Endodermal cell (in vitro differentiated cells): ENCODE measurements around the gene SURF2. TPM values are rescaled to one million over a fixed set of nuclear protein-coding genes. Genes with fewer than 3 reads are reported as not detected.
"Not testable (repeated sequence)": the region's sequence is repeated elsewhere in the genome, so short reads cannot be mapped to it uniquely, and the experiment has no call there.

ENCODE experiments used
- DNase-seq: peaks from one replicate; pipeline ENCODE4 v3.0.0-alpha.2; 2017
- H3K27ac ChIP-seq: 2 replicates; pipeline ENCODE4 v1.5.1; 2013; ENCODE audit warnings: mild to moderate bottlenecking, low read depth, low read length, moderate library complexity
- H3K27me3 ChIP-seq: 2 replicates; pipeline ENCODE4 v1.6.1; 2013; ENCODE audit warnings: mild to moderate bottlenecking, low read length, moderate library complexity; ENCODE audit not compliant: insufficient read depth, control insufficient read depth, poor library complexity, severe bottlenecking
- H3K36me3 ChIP-seq: 2 replicates; pipeline ENCODE4 v1.7.0; 2013; ENCODE audit warnings: mild to moderate bottlenecking, low read length, moderate library complexity; ENCODE audit not compliant: control insufficient read depth, insufficient read depth
- H3K4me1 ChIP-seq: one replicate; pipeline ENCODE4 v1.7.0; 2013; ENCODE audit warnings: low read length; ENCODE audit not compliant: control insufficient read depth, insufficient read depth
- H3K4me3 ChIP-seq: 2 replicates; pipeline ENCODE4 v1.5.1; 2013; ENCODE audit warnings: mild to moderate bottlenecking, low read length, moderate library complexity
- H3K9ac ChIP-seq: 2 replicates; pipeline ENCODE4 v1.6.1; 2013; ENCODE audit warnings: mild to moderate bottlenecking, low read length, moderate library complexity; ENCODE audit not compliant: poor library complexity, severe bottlenecking; ENCODE audit errors: extremely low read depth
- H3K9me3 ChIP-seq: 2 replicates; pipeline ENCODE4 v1.6.1; 2013; ENCODE audit warnings: mild to moderate bottlenecking, low read length, moderate library complexity; ENCODE audit not compliant: control insufficient read depth
- H3K27ac Mint-ChIP-seq: 2 replicates; pipeline ENCODE4 v1.8.0; 2020; ENCODE audit warnings: mixed read lengths
- H3K27me3 Mint-ChIP-seq: 2 replicates; pipeline ENCODE4 v1.8.0; 2021; ENCODE audit warnings: mild to moderate bottlenecking, mixed read lengths; ENCODE audit not compliant: insufficient read depth
- H3K36me3 Mint-ChIP-seq: 2 replicates; pipeline ENCODE4 v1.8.0; 2020; ENCODE audit warnings: low read depth, mixed read lengths
- H3K4me1 Mint-ChIP-seq: 2 replicates; pipeline ENCODE4 v1.8.0; 2020; ENCODE audit warnings: mixed read lengths
- H3K4me3 Mint-ChIP-seq: 2 replicates; pipeline ENCODE4 v1.8.0; 2020; ENCODE audit warnings: mild to moderate bottlenecking, moderate library complexity, mixed read lengths
- H3K9me3 Mint-ChIP-seq: 2 replicates; pipeline ENCODE4 v1.8.0; 2020; ENCODE audit warnings: mild to moderate bottlenecking, mixed read lengths
- CTCF ChIP-seq: fragments of 200-600 bp; sonication (generic); conservative IDR thresholded peaks from 2 replicates; pipeline ENCODE4 v1.5.0; 2021; ENCODE audit warnings: antibody characterized with exemption, mild to moderate bottlenecking
- WGBS, 2 experiments: methylation state at CpG; one replicate each; pipeline versions ENCODE4 v1.1.5 to v1.1.7; 2013; ENCODE audit warnings: missing lambda C conversion rate in 2 of 2, mixed read lengths in 1 of 2; ENCODE audit not compliant: insufficient coverage in 1 of 2, insufficient read length in 1 of 2; 5-methylcytosine and 5-hydroxymethylcytosine counted together
- total RNA-seq, 2 donors: library from RNA; stranded (reverse); fragmentation: NEBNext Ultra II Directional in 1 of 2; extraction: Animal tissue kit (Norgen Biotek cat#: 25700) in 1 of 2; gene quantifications; 2 replicates in 1 of 2; 3 replicates in 1 of 2; pipeline ENCODE4 v1.2.1, GENCODE V29; 2021

SURF2 gene
- total RNA-seq, 2 donors from 2014 or later = 18.0 to 25.9 TPM

GRCh38 chr9:133333566-133333965 is 22.8 kb upstream of the SURF2 start:
- Mint-ChIP-seq H3K27ac (peak overlapping the region; percentile 58), H3K36me3 (peaks cover 52% of the 10 kb centered on the region)
- peaks cover 42% of the 10 kb centered on the region for H3K36me3 ChIP-seq

GRCh38 chr9:133334161-133334560 is 22.2 kb upstream of the SURF2 start:
- Histone ChIP-seq H3K27ac (no peak overlapping the region), H3K4me3 (peak overlapping the region; percentile 95), H3K36me3 (peaks cover 47% of the 10 kb centered on the region), H3K27me3 (no peaks in the 10 kb centered on the region), H3K4me1 (peaks cover 6% of the 10 kb centered on the region), H3K9ac (no peak overlapping the region), H3K9me3 (no peaks in the 10 kb centered on the region)
- H3K36me3 Mint-ChIP-seq = peaks cover 58% of the 10 kb centered on the region
- H3K9me3 Mint-ChIP-seq = peaks cover 1% of the 10 kb centered on the region
- H3K4me1 Mint-ChIP-seq = peaks cover 15% of the 10 kb centered on the region
- H3K4me3 Mint-ChIP-seq = peak overlapping the region; percentile 97
- peak; percentile 79 for DNase-seq
- no peaks in the 10 kb centered on the region for H3K27me3 Mint-ChIP-seq
- WGBS, 2 experiments = 80 to 84% methylated on average over 5 to 6 of the region's 6 CpGs
- H3K27ac Mint-ChIP-seq = peak overlapping the region; percentile 58
- no peak for TF ChIP-seq CTCF

More at GRCh38 chr9:133333566-133333965, 22.8 kb upstream of the SURF2 start:
- TF ChIP-seq CTCF = peak; percentile 39
- peaks cover 2% of the 10 kb centered on the region for H3K27me3 Mint-ChIP-seq
- no peak for DNase-seq
- 95 to 97% methylated on average over 5 to 10 of the region's 10 CpGs for WGBS, 2 experiments
- Histone ChIP-seq H3K4me1 (peaks cover 6% of the 10 kb centered on the region), H3K27ac (no peak overlapping the region), H3K9ac (no peak overlapping the region), H3K4me3 (no peak overlapping the region), H3K27me3 (no peaks in the 10 kb centered on the region), H3K9me3 (no peaks in the 10 kb centered on the region)
- H3K9me3 Mint-ChIP-seq = peaks cover 7% of the 10 kb centered on the region
- no peak overlapping the region for H3K4me3 Mint-ChIP-seq
- peaks cover 15% of the 10 kb centered on the region for H3K4me1 Mint-ChIP-seq

GRCh38 chr9:133334888-133335287 is 21.5 kb upstream of the SURF2 start:
- Histone ChIP-seq H3K36me3 (peaks cover 47% of the 10 kb centered on the region), H3K9ac (peak overlapping the region; percentile 89), H3K4me3 (peak overlapping the region; percentile 95)
- Mint-ChIP-seq H3K4me1 (peaks cover 15% of the 10 kb centered on the region), H3K27ac (peak overlapping the region; percentile 81), H3K4me3 (peak overlapping the region; percentile 97), H3K36me3 (peaks cover 62% of the 10 kb centered on the region)
- 77 to 89% methylated on average over 11 of the region's 11 CpGs for WGBS, 2 experiments
- H3K27me3 ChIP-seq, DNase-seq, H3K9me3 Mint-ChIP-seq, H3K27ac ChIP-seq, H3K9me3 ChIP-seq, H3K27me3 Mint-ChIP-seq, H3K4me1 ChIP-seq: not testable (repeated sequence)
